CD14-positive monocyte (primary cell): ENCODE results near the gene DCAF17. TPM values are rescaled to one million over a fixed set of nuclear protein-coding genes. Genes with fewer than 3 reads are reported as not detected.

ENCODE experiments used
- DNase-seq, 3 donors: peaks; one replicate each; pipeline ENCODE4 v3.0.0-alpha.2; 2011 to 2022
- H2AFZ ChIP-seq: 2 replicates; pipeline ENCODE4 v1.6.0; 2012; ENCODE audit warnings: mild to moderate bottlenecking, low read depth, low read length, inconsistent platforms; ENCODE audit not compliant: insufficient read depth, poor library complexity, severe bottlenecking
- H3K27ac ChIP-seq, 2 donors: 1 replicate in 1 of 2; 2 replicates in 1 of 2; pipeline ENCODE4 v1.5.1; 2012 to 2013; ENCODE audit warnings: low read length in 2 of 2, control low read depth in 1 of 2, inconsistent platforms in 1 of 2, low read depth in 1 of 2, mild to moderate bottlenecking in 1 of 2
- H3K27me3 ChIP-seq, 2 donors: one replicate each; pipeline versions ENCODE4 v1.6.0 to v1.6.1; 2011 to 2013; ENCODE audit warnings: low read length in 2 of 2; ENCODE audit not compliant: control insufficient read depth in 2 of 2, insufficient read depth in 2 of 2
- H3K36me3 ChIP-seq, 2 donors: replicated peaks in 1 of 2; 1 replicate in 1 of 2; 2 replicates in 1 of 2; pipeline versions ENCODE4 v1.5.1 to v1.6.1; 2012 to 2013; ENCODE audit warnings: low read length in 2 of 2, control low read depth in 1 of 2, inconsistent platforms in 1 of 2, mild to moderate bottlenecking in 1 of 2; ENCODE audit not compliant: insufficient read depth in 2 of 2, control insufficient read depth in 1 of 2
- H3K4me1 ChIP-seq, 2 donors: 1 replicate in 1 of 2; 2 replicates in 1 of 2; pipeline versions ENCODE4 v1.5.1 to v1.6.1; 2012 to 2013; ENCODE audit warnings: low read length in 2 of 2, control low read depth in 1 of 2, inconsistent platforms in 1 of 2, mild to moderate bottlenecking in 1 of 2, moderate library complexity in 1 of 2; ENCODE audit not compliant: insufficient read depth in 2 of 2, control insufficient read depth in 1 of 2
- H3K4me2 ChIP-seq: replicated peaks from 2 replicates; pipeline ENCODE3; 2012; ENCODE audit warnings: low read length, moderate library complexity, mild to moderate bottlenecking; ENCODE audit not compliant: poor library complexity, severe bottlenecking; ENCODE audit errors: extremely low read depth
- H3K4me3 ChIP-seq, 3 experiments: fragments of 200-600 bp in 1 of 3; sonication (generic) in 1 of 3; replicated peaks in 1 of 3; 1 replicate in 2 of 3; 2 replicates in 1 of 3; pipeline ENCODE4 v1.5.1; 2011 to 2013; ENCODE audit warnings: low read length in 3 of 3, mild to moderate bottlenecking in 3 of 3, control low read depth in 2 of 3, low read depth in 2 of 3, inconsistent platforms in 1 of 3, moderate library complexity in 1 of 3
- H3K79me2 ChIP-seq: 2 replicates; pipeline ENCODE4 v1.6.0; 2012; ENCODE audit warnings: mild to moderate bottlenecking, control low read depth, inconsistent platforms, low read length, moderate library complexity; ENCODE audit not compliant: insufficient read depth
- H3K9ac ChIP-seq: 2 replicates; pipeline ENCODE4 v1.6.0; 2017; ENCODE audit warnings: low read length, mild to moderate bottlenecking; ENCODE audit not compliant: insufficient read depth, poor library complexity, severe bottlenecking
- H3K9me3 ChIP-seq, 2 donors: replicated peaks in 1 of 2; 1 replicate in 1 of 2; 2 replicates in 1 of 2; pipeline versions ENCODE4 v1.5.1 to v1.6.1; 2012 to 2013; ENCODE audit warnings: low read length in 2 of 2, control low read depth in 1 of 2; ENCODE audit not compliant: control insufficient read depth in 1 of 2, insufficient read depth in 1 of 2
- H4K20me1 ChIP-seq: 2 replicates; pipeline ENCODE4 v1.6.0; 2012; ENCODE audit warnings: mild to moderate bottlenecking, low read length, control low read depth, moderate library complexity; ENCODE audit not compliant: insufficient read depth
- H3K27ac Mint-ChIP-seq, 7 donors: one replicate each; pipeline ENCODE4 v1.8.0; 2020; ENCODE audit warnings: mild to moderate bottlenecking in 7 of 7, mixed read lengths in 7 of 7, moderate library complexity in 6 of 7, inconsistent platforms in 2 of 7
- H3K27me3 Mint-ChIP-seq, 3 donors: one replicate each; pipeline ENCODE4 v1.8.0; 2021 to 2022; ENCODE audit warnings: low read depth in 3 of 3, mild to moderate bottlenecking in 3 of 3, mixed read lengths in 3 of 3, moderate library complexity in 3 of 3, inconsistent platforms in 1 of 3
- H3K36me3 Mint-ChIP-seq, 2 donors: one replicate each; pipeline ENCODE4 v1.8.0; 2020; ENCODE audit warnings: mixed read lengths in 2 of 2, inconsistent platforms in 1 of 2, mild to moderate bottlenecking in 1 of 2
- H3K4me1 Mint-ChIP-seq: one replicate; pipeline ENCODE4 v1.8.0; 2020; ENCODE audit warnings: mild to moderate bottlenecking, mixed read lengths
- H3K4me3 Mint-ChIP-seq, 2 donors: one replicate each; pipeline ENCODE4 v1.8.0; 2020; ENCODE audit warnings: mild to moderate bottlenecking in 2 of 2, mixed read lengths in 2 of 2, moderate library complexity in 1 of 2
- H3K9me3 Mint-ChIP-seq, 7 donors: one replicate each; pipeline ENCODE4 v1.8.0; 2020 to 2022; ENCODE audit warnings: mixed read lengths in 7 of 7, mild to moderate bottlenecking in 6 of 7, moderate library complexity in 6 of 7, inconsistent platforms in 2 of 7
- CTCF ChIP-seq: fragments of 200-600 bp; IDR thresholded peaks from one replicate; pipeline ENCODE4 v1.8.0; 2022; ENCODE audit warnings: antibody characterized with exemption, mild to moderate bottlenecking
- WGBS: methylation state at CpG from one replicate; pipeline ENCODE4 v1.1.5; 2013; ENCODE audit warnings: missing lambda C conversion rate; ENCODE audit not compliant: insufficient coverage; 5-methylcytosine and 5-hydroxymethylcytosine counted together
- intact Hi-C, 2 donors: fragments of 100-400 bp; cut with micrococcal nuclease; formaldehyde crosslinking; loops; one replicate each; pipeline versions ENCODE4 v1.15.0 to v1.15.1; 2023
- polyA plus RNA-seq, 3 donors: library from polyadenylated mRNA; depleted of rRNA in 1 of 3; unstranded in 2 of 3; stranded (reverse) in 1 of 3; fragments of 300-500 nt in 2 of 3; fragments of >200 nt in 1 of 3; fragmentation: Illumina TruSeq in 2 of 3; gene quantifications; 1 replicate in 2 of 3; 2 replicates in 1 of 3; pipeline ENCODE4 v1.2.3, GENCODE V29; 2012 to 2021

The DCAF17 gene
- polyA plus RNA-seq, 3 donors, result 4.1 to 7.2 (median 7.0) TPM

- no peak for TF ChIP-seq CTCF
- Mint-ChIP-seq H3K27ac (no peak overlapping the region), H3K4me3 (no peak overlapping the region), H3K4me1 (peaks cover 21% of the 10 kb centered on the region), H3K9me3 (peaks cover 0 to 9% (median 0%) of the 10 kb centered on the region in 7 donors), H3K27me3 (peaks cover 0 to 2% (median 1%) of the 10 kb centered on the region in 3 donors), H3K36me3 (no peaks in the 10 kb centered on the region)
- H3K36me3 ChIP-seq, result no peaks in the 10 kb centered on the region
- H3K9me3 ChIP-seq, result no peaks in the 10 kb centered on the region
- no peak for DNase-seq
- H2AFZ ChIP-seq, result no peak overlapping the region
- H3K4me2 ChIP-seq, result no peak overlapping the region
- H3K4me3 ChIP-seq, result no peak overlapping the region
- H3K79me2 ChIP-seq, result peaks cover 22% of the 10 kb centered on the region
- WGBS, result 78% methylated on average over 3 of the region's 5 CpGs
- H3K9ac ChIP-seq, result no peak overlapping the region
- H3K4me1 ChIP-seq, result peaks cover 16 to 24% of the 10 kb centered on the region in 2 donors
- peaks cover 4% of the 10 kb centered on the region for H4K20me1 ChIP-seq
- H3K27me3 ChIP-seq, result no peaks in the 10 kb centered on the region
- intact Hi-C loops, result no loop called here
- no peak overlapping the region for H3K27ac ChIP-seq
Observed at GRCh38 chr2:171520471-171520870, 86.4 kb downstream of the DCAF17 start.

GRCh38 chr2:171521361-171522051, 87.5 kb downstream of the DCAF17 start:
- peak overlapping the region; percentile 99 for H3K4me2 ChIP-seq
- peak overlapping the region; percentile 75 for H3K9ac ChIP-seq
- no peaks in the 10 kb centered on the region for H3K27me3 ChIP-seq
- H3K4me1 Mint-ChIP-seq, result peaks cover 21% of the 10 kb centered on the region
- 100% methylated on average over 2 of the region's 5 CpGs for WGBS
- H3K4me1 ChIP-seq, result peaks cover 16 to 24% of the 10 kb centered on the region in 2 donors
- no peaks in the 10 kb centered on the region for H3K36me3 ChIP-seq
- intact Hi-C loops, result no loop called here
- peak overlapping the region in 4 of 7 donors; percentile 24 to 85 (median 58) for H3K27ac Mint-ChIP-seq
- H3K36me3 Mint-ChIP-seq, result no peaks in the 10 kb centered on the region
- peak overlapping the region in 1 of 2 donors; percentile 83 for H3K27ac ChIP-seq
- peaks cover 0 to 9% (median 0%) of the 10 kb centered on the region in 7 donors for H3K9me3 Mint-ChIP-seq
- H3K27me3 Mint-ChIP-seq, result peaks cover 0 to 2% (median 1%) of the 10 kb centered on the region in 3 donors
- peaks cover 4% of the 10 kb centered on the region for H4K20me1 ChIP-seq
- no peaks in the 10 kb centered on the region for H3K9me3 ChIP-seq
- H2AFZ ChIP-seq, result peak overlapping the region; percentile 95
- H3K4me3 ChIP-seq, result peak overlapping the region; percentile 55 to 85 (median 72)
- H3K4me3 Mint-ChIP-seq, result peak overlapping the region; percentile 96 to 97
- no peak for DNase-seq
- peaks cover 32% of the 10 kb centered on the region for H3K79me2 ChIP-seq
- no peak for TF ChIP-seq CTCF
